ENCODE data around the gene PLA2G4B. TPM values are rescaled to one million over a fixed set of nuclear protein-coding genes. Genes with fewer than 3 reads are reported as not detected.

The PLA2G4B gene
- total and polyA plus RNA-seq, 2 of the 8 experiments (the other 6 are each of a cell fraction or from before 2014, with no cell fraction given), result 4.2 to 9.2 TPM

GRCh38 chr15:41839781-41840491, 1.3 kb downstream of the PLA2G4B start:
- Histone ChIP-seq H3K56ac (replicated peaks; ENCODE audit: insufficient read length, low read depth, low read length) (no peak overlapping the region), H2AK5ac (ENCODE audit: low read depth, low read length) (no peak overlapping the region), H3K79me2 (ENCODE audit: control insufficient read depth in 1 of 2, insufficient read depth in 2 of 2, low read length in 2 of 2) (no peaks in the 10 kb centered on the region), H3K27ac (ENCODE audit: low read depth, low read length) (no peak overlapping the region), H3K4me3 (ENCODE audit: extremely low read depth in 1 of 4, insufficient read depth in 2 of 4, low read depth in 3 of 4, low read length in 4 of 4) (no peak overlapping the region), H4K5ac (ENCODE audit: insufficient read length, low read depth, low read length) (no peak overlapping the region), H3K4ac (replicated peaks; ENCODE audit: insufficient read length, low read depth, low read length) (no peak overlapping the region), H2BK12ac (ENCODE audit: low read depth, low read length) (no peak overlapping the region), H2BK5ac (ENCODE audit: low read depth, low read length) (no peak overlapping the region), H3K23ac (ENCODE audit: insufficient read length) (no peak overlapping the region), H3K14ac (ENCODE audit: insufficient read length) (no peak overlapping the region), H3K36me3 (ENCODE audit: control insufficient read depth in 2 of 4, insufficient read depth in 4 of 4, low read length in 3 of 4) (no peaks in the 10 kb centered on the region), H2BK15ac (ENCODE audit: low read length) (no peak overlapping the region), H2BK20ac (ENCODE audit: low read length) (no peak overlapping the region), H3K27me3 (replicated peaks in 1 of 4; ENCODE audit: control insufficient read depth in 3 of 4, extremely low read depth in 1 of 4, insufficient read depth in 3 of 4, low read length in 3 of 4) (no peaks in the 10 kb centered on the region), H4K20me1 (replicated peaks in 1 of 2; ENCODE audit: control insufficient read depth in 1 of 2, insufficient read depth in 2 of 2, low read length in 2 of 2) (peaks cover 0 to 2% of the 10 kb centered on the region in 2 experiments), H4K8ac (ENCODE audit: extremely low read depth, insufficient read depth, low read length) (no peak overlapping the region), H3K9ac (replicated peaks in 1 of 4; ENCODE audit: extremely low read depth in 1 of 4, low read depth in 3 of 4, low read length in 3 of 4) (no peak overlapping the region), H3K79me1 (ENCODE audit: low read depth, low read length) (no peaks in the 10 kb centered on the region; the same call in 1 of the 2 replicates), H3K18ac (ENCODE audit: extremely low read depth, low read length) (no peak overlapping the region), H2BK120ac (replicated peaks; ENCODE audit: low read depth, low read length) (no peak overlapping the region), H3K23me2 (ENCODE audit: low read depth, low read length) (no peaks in the 10 kb centered on the region), H4K91ac (replicated peaks; ENCODE audit: insufficient read length, low read length) (no peak overlapping the region), H3K9me3 (ENCODE audit: insufficient read depth in 2 of 2, low read depth in 1 of 2, low read length in 1 of 2) (no peaks in the 10 kb centered on the region), H3K4me2 (ENCODE audit: insufficient read depth in 1 of 2, low read depth in 2 of 2, low read length in 2 of 2) (no peak overlapping the region), H3K4me1 (replicated peaks in 1 of 4; ENCODE audit: control insufficient read depth in 3 of 4, insufficient read depth in 4 of 4, low read length in 3 of 4) (no peaks in the 10 kb centered on the region), H2AFZ (ENCODE audit: low read length) (no peak overlapping the region)
- no peak for TF ChIP-seq PHF8 (conservative IDR thresholded peaks at IDR 0.05; ENCODE audit: low read depth, low read length)
- POLR2A ChIA-PET (ENCODE audit: partially characterized antibody), result interaction anchor here (0.6 to 6.8 kb wide), 5 partner anchors 8 to 67 kb away, joined by 3 to 45 read pairs (median 4); no protein-coding TSS in a partner anchor
- WGBS, 2 experiments (ENCODE audit: extremely low coverage in 1 of 2, insufficient coverage in 1 of 2, insufficient read length in 1 of 2, insufficient replicate concordance in 2 of 2, low coverage in 1 of 2, low lambda C conversion rate in 2 of 2, missing lambda C conversion rate in 1 of 2), result 89% methylated on average over 15 of the region's 16 CpGs; no CpG with 5 or more reads in 1 of the 2 experiments
- CTCF ChIA-PET (ENCODE audit: partially characterized antibody), result interaction anchor here (0.6 to 4.0 kb wide), 4 partner anchors 11 to 223 kb away, joined by 3 to 14 read pairs (median 4); no protein-coding TSS in a partner anchor
- DNase-seq (ENCODE audit: low read depth in 1 of 2, low spot score in 2 of 2) (no peak), FAIRE-seq (no peak)
